Body of pancreas (tissue), 4 donors: ENCODE data around the gene YARS1. TPM values are rescaled to one million over a fixed set of nuclear protein-coding genes. Genes with fewer than 3 reads are reported as not detected.

ENCODE experiments used
- ATAC-seq: fragments of 150-250 bp; one replicate; pipeline ENCODE4 v1.9.1; 2016
- DNase-seq, 4 donors: peaks; one replicate each; pipeline ENCODE4 v3.0.0-alpha.2; 2019
- H3K27ac ChIP-seq, 4 donors: fragments of 200-600 bp; sonication (generic); 1 replicate in 3 of 4; 2 replicates in 1 of 4; pipeline versions ENCODE4 v1.5.1 to v1.6.1; 2016 to 2019; ENCODE audit warnings: mild to moderate bottlenecking in 1 of 4, mixed read lengths in 1 of 4, moderate library complexity in 1 of 4
- H3K27me3 ChIP-seq, 2 donors: fragments of 200-600 bp; sonication (generic); one replicate each; pipeline ENCODE4 v1.6.0; 2016; ENCODE audit warnings: mild to moderate bottlenecking in 1 of 2
- H3K36me3 ChIP-seq, 2 donors: fragments of 200-600 bp; sonication (generic); replicated peaks in 1 of 2; 2 replicates each; pipeline ENCODE4 v1.5.1; 2016; ENCODE audit warnings: low read depth in 2 of 2; ENCODE audit not compliant: insufficient read depth in 1 of 2
- H3K4me1 ChIP-seq: fragments of 200-600 bp; sonication (generic); one replicate; pipeline ENCODE4 v1.6.0; 2016
- H3K4me3 ChIP-seq, 2 donors: fragments of 200-600 bp; sonication (generic); 1 replicate in 1 of 2; 2 replicates in 1 of 2; pipeline ENCODE4 v1.5.1; 2016 to 2019
- H3K9me3 ChIP-seq, 3 donors: fragments of 200-600 bp; sonication (generic); 1 replicate in 2 of 3; 2 replicates in 1 of 3; pipeline ENCODE4 v1.5.1; 2016
- CTCF ChIP-seq, 7 experiments: fragments of 450-650 bp in 4 of 7; fragments of 200-600 bp in 3 of 7; sonication (generic) in 3 of 7; IDR thresholded peaks; one replicate each; pipeline ENCODE4 v1.5.1; 2016 to 2019; ENCODE audit warnings: antibody characterized with exemption in 7 of 7
- POLR2A ChIP-seq, 3 donors: fragments of 450-650 bp; IDR thresholded peaks; one replicate each; pipeline ENCODE4 v1.6.1; 2016; ENCODE audit warnings: antibody characterized with exemption in 3 of 3, mild to moderate bottlenecking in 2 of 3
- WGBS, 2 donors: methylation state at CpG; one replicate each; pipeline ENCODE4 v1.1.5; 2017; 5-methylcytosine and 5-hydroxymethylcytosine counted together
- intact Hi-C: fragments of 100-400 bp; cut with DNase I; formaldehyde crosslinking; loops from one replicate; pipeline ENCODE4 v1.15.1; 2023
- total RNA-seq, 2 donors: library from RNA; depleted of rRNA; stranded (reverse); fragments of >200 nt; gene quantifications; one replicate each; pipeline ENCODE4 v1.1.0, GENCODE V29; 2016

Gene YARS1
- total RNA-seq, 2 donors from 2014 or later = 40.2 to 76.8 TPM

DNA sequence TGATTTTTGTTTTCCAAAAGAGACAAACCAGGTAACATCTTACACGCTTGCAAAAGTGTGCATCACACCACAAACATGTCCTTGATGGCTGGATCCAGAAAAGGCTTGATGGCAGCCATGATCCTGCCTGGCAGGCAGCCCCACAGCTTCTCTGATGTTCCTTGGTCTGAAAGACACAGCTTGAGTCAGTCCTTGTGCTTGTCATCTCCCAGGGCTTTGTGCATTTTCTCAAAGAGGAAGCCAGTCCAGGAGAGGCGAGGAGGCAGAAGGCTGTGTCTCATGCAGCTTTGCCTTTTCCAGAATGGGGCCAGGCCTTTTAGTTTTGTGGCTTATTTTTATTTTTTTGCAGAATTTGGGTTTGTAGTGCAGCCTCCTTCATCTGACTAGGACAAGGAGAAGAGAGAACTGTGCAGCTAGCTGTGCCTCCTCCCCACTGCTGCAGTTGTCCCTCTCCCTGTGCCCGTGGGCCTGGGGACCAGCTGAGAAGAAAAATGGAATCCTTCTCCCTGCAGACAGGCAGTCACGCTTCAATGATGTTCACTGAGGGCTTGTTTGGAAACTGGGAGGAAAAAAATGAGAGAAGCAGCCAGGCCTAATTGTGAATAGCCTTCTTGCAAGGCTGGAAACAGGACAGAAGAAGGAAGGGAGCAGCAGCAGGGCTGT, 46.2 kb upstream of the YARS1 start:
- Histone ChIP-seq H3K27ac (no peak overlapping the region), H3K4me1 (no peaks in the 10 kb centered on the region), H3K4me3 (no peak overlapping the region), H3K27me3 (no peaks in the 10 kb centered on the region), H3K36me3 (peaks cover 0 to 2% of the 10 kb centered on the region in 2 donors), H3K9me3 (no peaks in the 10 kb centered on the region)
- no peak for TF ChIP-seq POLR2A (IDR thresholded peaks at IDR 0.05)
- TF ChIP-seq CTCF (IDR thresholded peaks at IDR 0.05) = no peak
- intact Hi-C loops = no loop called here
- no peak for DNase-seq
- 86 to 87% methylated on average over 4 of the region's 4 CpGs for WGBS, 2 donors
- no peak for ATAC-seq

DNA sequence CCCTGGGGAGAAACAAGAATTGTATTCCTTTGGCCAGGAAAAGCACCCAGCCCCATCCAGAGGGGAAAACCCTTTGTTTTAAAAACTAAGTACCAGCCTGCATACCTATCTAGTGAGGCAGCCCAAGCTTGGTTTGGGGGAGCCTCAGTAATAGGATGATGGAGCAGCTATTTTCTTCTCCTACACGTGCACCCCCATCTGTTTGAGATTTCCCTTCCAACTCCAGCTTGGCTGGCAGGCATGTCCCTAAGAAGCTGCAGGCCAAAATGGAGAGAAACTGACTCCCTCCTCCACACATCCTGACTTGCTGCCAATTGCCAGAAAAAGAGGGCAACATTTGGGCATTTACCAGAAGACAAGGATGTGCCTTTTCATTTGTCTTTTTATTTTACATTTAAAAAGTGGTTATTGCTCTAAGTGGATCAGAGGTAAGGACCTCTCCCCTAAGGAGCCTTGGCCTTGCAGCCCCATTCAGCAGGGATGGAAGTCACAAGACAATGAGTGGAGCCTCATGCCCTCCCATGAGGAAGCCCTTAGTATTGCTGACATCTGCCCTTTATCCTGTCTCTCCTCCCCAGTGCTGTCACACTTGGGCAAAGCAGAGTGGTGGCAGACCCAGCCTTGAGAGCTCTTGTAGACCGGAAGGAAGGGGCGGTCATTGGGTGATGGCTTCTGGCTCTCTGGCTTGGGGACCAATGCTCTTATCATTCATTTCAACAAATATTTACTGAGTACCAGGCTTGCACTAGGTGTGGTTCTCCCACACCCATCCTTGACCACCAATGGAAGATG, 44.9 kb upstream of the YARS1 start:
- no peaks in the 10 kb centered on the region for H3K9me3 ChIP-seq
- TF ChIP-seq CTCF (IDR thresholded peaks at IDR 0.05) = no peak
- no peaks in the 10 kb centered on the region for H3K4me1 ChIP-seq
- 85 to 92% methylated on average over 3 of the region's 3 CpGs for WGBS, 2 donors
- no peak overlapping the region for H3K4me3 ChIP-seq
- intact Hi-C loops = no loop called here
- peaks cover 0 to 2% of the 10 kb centered on the region in 2 donors for H3K36me3 ChIP-seq
- DNase-seq (no peak), ATAC-seq (no peak)
- no peak overlapping the region for H3K27ac ChIP-seq
- H3K27me3 ChIP-seq = no peaks in the 10 kb centered on the region

GRCh38 chr1:32860566-32860965, 43.4 kb upstream of the YARS1 start:
- H3K4me3 ChIP-seq = no peak overlapping the region
- no peak for TF ChIP-seq CTCF (IDR thresholded peaks at IDR 0.05)
- TF ChIP-seq POLR2A (IDR thresholded peaks at IDR 0.05) = no peak
- no peaks in the 10 kb centered on the region for H3K4me1 ChIP-seq
- DNase-seq = no peak
- ATAC-seq = no peak
- H3K9me3 ChIP-seq = no peaks in the 10 kb centered on the region
- peaks cover 0 to 4% of the 10 kb centered on the region in 2 donors for H3K36me3 ChIP-seq
- no peak overlapping the region for H3K27ac ChIP-seq
- intact Hi-C loops = no loop called here
- H3K27me3 ChIP-seq = no peaks in the 10 kb centered on the region

DNA sequence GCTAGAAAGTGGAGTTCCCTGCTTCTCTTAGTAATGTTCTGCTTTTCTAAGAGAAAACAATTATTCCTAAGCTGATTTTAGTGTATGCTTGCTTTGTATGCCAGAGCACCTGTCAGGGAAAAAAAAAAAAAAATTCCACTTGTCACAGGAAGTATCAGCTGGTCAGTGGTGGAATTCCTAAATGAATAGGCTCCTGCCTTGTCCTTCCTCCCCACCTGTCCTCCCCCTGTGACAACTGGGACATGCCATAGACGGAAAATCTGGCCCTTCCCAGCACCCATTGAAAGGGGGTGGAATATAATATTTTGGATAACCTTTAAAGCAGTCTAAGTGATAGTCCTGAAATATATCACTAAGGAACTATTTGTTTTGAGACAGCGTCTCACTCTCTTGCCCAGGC, 42.8 kb upstream of the YARS1 start:
- 91 to 100% methylated on average over 2 of the region's 2 CpGs for WGBS, 2 donors
- no peaks in the 10 kb centered on the region for H3K9me3 ChIP-seq

More for the DNA sequence above, 42.8 kb upstream of the YARS1 start:
- peaks cover 0 to 4% of the 10 kb centered on the region in 2 donors for H3K36me3 ChIP-seq
- H3K4me1 ChIP-seq = no peaks in the 10 kb centered on the region
- TF ChIP-seq POLR2A (IDR thresholded peaks at IDR 0.05) (no peak), CTCF (IDR thresholded peaks at IDR 0.05) (no peak)
- H3K4me3 ChIP-seq = no peak overlapping the region
- intact Hi-C loops = no loop called here
- no peak for DNase-seq
- no peak overlapping the region for H3K27ac ChIP-seq
- ATAC-seq = no peak
- H3K27me3 ChIP-seq = no peaks in the 10 kb centered on the region
